ENCODE results near the gene PPP2R2D.

The PPP2R2D gene

GRCh38 chr10:132003282-132003924 lies 102.6 kb downstream of the PPP2R2D start:
- Mint-ChIP-seq H3K9me3 (no peaks in the 10 kb centered on the region), H3K4me1 (peaks cover 6% of the 10 kb centered on the region), H3K27ac (no peak overlapping the region), H3K4me3 (no peak overlapping the region), H3K36me3 (no peaks in the 10 kb centered on the region)
- DNase-seq (ENCODE audit: low spot score in 2 of 2) (no peak), ATAC-seq (no peak)

GRCh38 chr10:132004052-132004451 lies 103.2 kb downstream of the PPP2R2D start:
- no peaks in the 10 kb centered on the region for H3K9me3 Mint-ChIP-seq
- H3K36me3 Mint-ChIP-seq, result no peaks in the 10 kb centered on the region
- H3K27ac Mint-ChIP-seq, result no peak overlapping the region
- H3K4me1 Mint-ChIP-seq, result peaks cover 6% of the 10 kb centered on the region
- no peak for ATAC-seq
- no peak for DNase-seq (ENCODE audit: low spot score in 2 of 2)
- H3K4me3 Mint-ChIP-seq, result no peak overlapping the region

- DNase-seq (ENCODE audit: low spot score in 2 of 2), result no peak
- H3K36me3 Mint-ChIP-seq, result no peaks in the 10 kb centered on the region
- no peak overlapping the region for H3K27ac Mint-ChIP-seq
- no peak for ATAC-seq
- H3K9me3 Mint-ChIP-seq, result no peaks in the 10 kb centered on the region
- peaks cover 6% of the 10 kb centered on the region for H3K4me1 Mint-ChIP-seq
- H3K4me3 Mint-ChIP-seq, result no peak overlapping the region
Observed at GRCh38 chr10:132005147-132005546, 104.3 kb downstream of the PPP2R2D start.

- ATAC-seq (no peak), DNase-seq (ENCODE audit: low spot score in 2 of 2) (no peak)
- no peak overlapping the region for H3K4me3 Mint-ChIP-seq
- peaks cover 4% of the 10 kb centered on the region for H3K4me1 Mint-ChIP-seq
- H3K9me3 Mint-ChIP-seq, result no peaks in the 10 kb centered on the region
- no peak overlapping the region for H3K27ac Mint-ChIP-seq
- H3K36me3 Mint-ChIP-seq, result no peaks in the 10 kb centered on the region
Observed at GRCh38 chr10:132006966-132007365, 106.2 kb downstream of the PPP2R2D start.

- no peak overlapping the region for H3K27ac Mint-ChIP-seq
- DNase-seq (ENCODE audit: low spot score in 2 of 2) (no peak), ATAC-seq (no peak)
- no peaks in the 10 kb centered on the region for H3K4me1 Mint-ChIP-seq
- no peak overlapping the region for H3K4me3 Mint-ChIP-seq
- H3K36me3 Mint-ChIP-seq, result no peaks in the 10 kb centered on the region
- no peaks in the 10 kb centered on the region for H3K9me3 Mint-ChIP-seq
Observed at GRCh38 chr10:132007681-132008080, 106.9 kb downstream of the PPP2R2D start.
